Measurements from ENCODE around the gene LRCH1.

The LRCH1 gene

DNA sequence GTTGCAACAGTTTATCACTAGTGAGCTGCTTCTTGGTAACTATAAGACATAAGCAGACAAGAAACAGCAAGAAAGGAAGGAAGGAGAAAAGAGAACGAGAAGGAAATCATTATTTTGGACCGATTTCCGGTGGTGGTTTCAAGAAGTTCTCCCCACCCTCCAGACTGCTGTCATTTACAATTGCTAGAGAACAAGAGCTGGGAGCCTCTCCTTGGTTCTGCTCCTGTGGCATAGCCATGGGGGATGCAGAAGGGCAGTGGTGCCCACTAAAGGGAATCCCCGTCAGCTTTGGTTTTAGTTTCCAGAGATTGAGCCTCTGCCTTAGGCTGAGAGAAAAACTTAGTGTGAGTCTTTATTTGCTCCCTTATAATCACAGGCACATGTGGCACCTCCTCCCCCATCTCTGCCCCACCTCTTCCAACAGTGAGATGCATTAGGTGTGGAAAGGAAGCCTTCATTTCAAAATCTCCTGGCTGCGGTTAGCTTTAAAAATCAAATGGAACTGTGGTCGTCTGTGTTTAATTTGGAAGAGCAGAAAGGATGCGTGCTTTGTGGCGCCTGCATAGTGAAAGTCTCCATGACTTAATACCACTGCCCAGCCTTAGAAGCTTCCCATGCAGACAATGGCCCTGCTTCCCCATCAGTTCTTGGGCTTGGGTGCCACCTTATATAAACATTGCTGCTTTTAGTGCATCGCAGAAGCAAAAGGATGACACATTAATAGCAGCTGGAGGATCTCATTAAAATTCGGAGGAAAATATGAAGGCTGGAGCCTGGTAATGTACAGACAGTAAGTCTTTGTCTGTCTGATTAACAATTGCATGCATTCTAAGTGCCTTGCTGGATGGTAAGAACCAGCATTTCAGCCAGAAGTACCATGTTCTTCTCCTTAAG lies 25.0 kb downstream of the LRCH1 start:
- no peaks in the 10 kb centered on the region for H3K27me3 ChIP-seq (replicated peaks)
- no peaks in the 10 kb centered on the region for H3K36me3 ChIP-seq (replicated peaks)
- no peak overlapping the region for H3K4me3 ChIP-seq (ENCODE audit: low read depth, low read length)
- TF ChIP-seq, protein P1, sequence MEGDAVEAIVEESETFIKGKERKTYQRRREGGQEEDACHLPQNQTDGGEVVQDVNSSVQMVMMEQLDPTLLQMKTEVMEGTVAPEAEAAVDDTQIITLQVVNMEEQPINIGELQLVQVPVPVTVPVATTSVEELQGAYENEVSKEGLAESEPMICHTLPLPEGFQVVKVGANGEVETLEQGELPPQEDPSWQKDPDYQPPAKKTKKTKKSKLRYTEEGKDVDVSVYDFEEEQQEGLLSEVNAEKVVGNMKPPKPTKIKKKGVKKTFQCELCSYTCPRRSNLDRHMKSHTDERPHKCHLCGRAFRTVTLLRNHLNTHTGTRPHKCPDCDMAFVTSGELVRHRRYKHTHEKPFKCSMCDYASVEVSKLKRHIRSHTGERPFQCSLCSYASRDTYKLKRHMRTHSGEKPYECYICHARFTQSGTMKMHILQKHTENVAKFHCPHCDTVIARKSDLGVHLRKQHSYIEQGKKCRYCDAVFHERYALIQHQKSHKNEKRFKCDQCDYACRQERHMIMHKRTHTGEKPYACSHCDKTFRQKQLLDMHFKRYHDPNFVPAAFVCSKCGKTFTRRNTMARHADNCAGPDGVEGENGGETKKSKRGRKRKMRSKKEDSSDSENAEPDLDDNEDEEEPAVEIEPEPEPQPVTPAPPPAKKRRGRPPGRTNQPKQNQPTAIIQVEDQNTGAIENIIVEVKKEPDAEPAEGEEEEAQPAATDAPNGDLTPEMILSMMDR (IDR thresholded peaks at IDR 0.05; ENCODE audit: low read depth, low read length, missing control alignments), result no peak
- in situ Hi-C loops (cut with HindIII; ENCODE audit: low pct_ligation_motif_present, low sequenced_read_pairs), result no loop called here
- H3K27ac ChIP-seq, result no peak overlapping the region
- no peak for DNase-seq

DNA sequence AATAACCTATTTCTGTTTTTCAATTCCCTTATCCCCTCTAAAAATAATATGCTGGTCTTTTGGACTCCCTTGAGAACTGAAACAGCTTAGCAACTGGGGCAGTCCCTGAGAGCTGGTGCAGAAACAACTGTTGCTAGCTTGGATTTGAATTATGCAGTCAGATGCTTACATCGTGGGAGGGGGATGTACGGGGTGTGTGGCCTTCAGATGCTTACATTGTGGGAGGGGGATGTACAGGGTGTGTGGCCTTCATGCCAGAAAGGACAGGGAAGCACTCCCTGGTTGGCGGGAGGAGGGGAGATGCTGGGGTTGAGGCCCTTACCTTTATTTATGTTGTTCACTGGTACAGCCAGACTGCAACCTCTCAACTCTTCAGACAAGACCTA lies 25.6 kb downstream of the LRCH1 start:
- DNase-seq, result no peak
- Histone ChIP-seq H3K36me3 (replicated peaks) (no peaks in the 10 kb centered on the region), H3K4me3 (ENCODE audit: low read depth, low read length) (no peak overlapping the region), H3K27me3 (replicated peaks) (no peaks in the 10 kb centered on the region), H3K27ac (no peak overlapping the region)
- in situ Hi-C loops (cut with HindIII; ENCODE audit: low pct_ligation_motif_present, low sequenced_read_pairs), result no loop called here
- TF ChIP-seq, protein P1 (IDR thresholded peaks at IDR 0.05; ENCODE audit: low read depth, low read length, missing control alignments), result no peak

DNA sequence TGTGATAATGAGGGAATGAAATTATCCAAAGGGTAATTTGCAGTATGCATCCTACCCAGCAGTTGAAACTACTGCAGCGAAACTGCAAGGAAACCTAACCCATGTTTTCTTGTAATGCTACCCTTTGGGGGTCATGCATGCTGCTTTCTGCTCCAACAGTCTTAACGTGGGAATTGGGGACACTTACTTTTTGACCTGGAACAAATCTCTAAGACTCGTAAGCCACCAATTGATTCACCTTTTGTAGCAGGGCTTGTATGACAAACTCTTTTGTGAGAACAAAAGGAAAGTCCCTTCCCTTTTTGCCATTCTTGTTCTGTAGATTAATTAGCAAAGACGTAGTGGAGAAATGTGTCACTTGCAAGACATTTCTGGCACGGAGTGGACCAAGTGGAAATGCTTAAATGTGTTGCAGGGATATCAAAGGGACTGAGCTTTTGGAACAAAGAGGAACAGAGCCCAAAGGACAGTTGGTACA lies 27.4 kb downstream of the LRCH1 start:
- no peak overlapping the region for H3K27ac ChIP-seq
- DNase-seq, result no peak
- TF ChIP-seq, protein P1 (IDR thresholded peaks at IDR 0.05; ENCODE audit: low read depth, low read length, missing control alignments), result no peak

DNA sequence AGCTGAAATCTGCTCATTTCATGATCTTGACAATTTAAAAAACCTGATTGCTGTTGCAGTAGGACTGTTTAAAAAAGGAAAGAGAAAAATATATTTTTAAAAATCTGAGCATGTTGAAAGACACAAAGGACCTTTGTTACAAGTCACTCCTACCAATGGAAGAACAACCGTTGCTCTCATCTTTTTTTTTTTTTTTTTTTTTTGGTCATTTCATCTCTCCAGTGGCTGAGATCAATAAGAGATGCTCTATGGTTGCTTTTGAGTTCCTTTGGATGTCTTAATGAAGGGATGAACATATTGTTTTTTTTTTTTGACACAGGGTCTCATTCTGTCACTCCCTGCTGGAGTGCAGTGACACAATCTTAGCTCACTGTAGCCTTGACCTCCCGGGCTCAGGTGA lies 29.2 kb downstream of the LRCH1 start:
- in situ Hi-C loops (cut with HindIII; ENCODE audit: low pct_ligation_motif_present, low sequenced_read_pairs), result no loop called here
- TF ChIP-seq, protein P1 (IDR thresholded peaks at IDR 0.05; ENCODE audit: low read depth, low read length, missing control alignments), result no peak
- DNase-seq, result no peak

More for the DNA sequence above, 27.4 kb downstream of the LRCH1 start:
- H3K4me3 ChIP-seq (ENCODE audit: low read depth, low read length), result no peak overlapping the region
- H3K36me3 ChIP-seq (replicated peaks), result no peaks in the 10 kb centered on the region
- no peaks in the 10 kb centered on the region for H3K27me3 ChIP-seq (replicated peaks)
- in situ Hi-C loops (cut with HindIII; ENCODE audit: low pct_ligation_motif_present, low sequenced_read_pairs), result no loop called here

DNA sequence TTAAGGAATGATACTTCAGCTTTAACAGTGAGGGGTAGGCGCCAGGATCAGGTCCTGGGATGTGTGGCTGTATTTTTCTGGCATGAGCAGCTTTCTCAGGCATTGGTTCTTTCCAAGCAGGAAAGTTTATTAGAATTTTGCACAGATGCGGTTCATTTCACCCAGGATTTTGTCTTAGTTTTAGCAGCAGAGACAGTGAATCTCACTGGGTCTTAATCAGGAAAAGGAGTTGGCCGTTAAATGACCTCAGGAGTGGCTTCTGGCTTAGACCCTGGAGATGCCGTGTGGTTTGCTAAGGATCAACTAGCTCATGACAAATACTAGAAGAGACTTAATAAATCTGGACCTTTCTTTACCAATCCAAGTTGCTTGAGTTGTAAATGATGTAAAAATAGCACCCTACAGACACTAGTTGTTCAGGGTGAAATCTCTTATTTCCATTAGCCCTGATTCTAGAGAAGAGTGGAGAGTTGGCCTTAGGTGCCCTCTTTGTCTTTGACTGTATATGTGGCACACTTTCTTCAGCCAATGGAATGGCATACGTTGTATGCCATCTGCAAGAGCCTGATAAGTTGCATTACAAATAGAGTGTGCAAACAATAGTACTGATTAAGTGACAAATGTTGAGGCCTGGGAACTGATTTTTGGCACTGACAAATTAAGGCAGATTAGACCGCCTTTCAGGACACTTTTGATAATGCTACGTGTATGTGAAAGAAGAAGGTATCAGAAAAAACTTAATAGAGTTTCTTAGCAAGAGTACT lies 34.0 kb downstream of the LRCH1 start:
- H3K36me3 ChIP-seq (replicated peaks), result no peaks in the 10 kb centered on the region
- H3K27me3 ChIP-seq (replicated peaks), result no peaks in the 10 kb centered on the region
- in situ Hi-C loops (cut with HindIII; ENCODE audit: low pct_ligation_motif_present, low sequenced_read_pairs), result no loop called here
- TF ChIP-seq, protein P1 (IDR thresholded peaks at IDR 0.05; ENCODE audit: low read depth, low read length, missing control alignments), result no peak
- H3K4me3 ChIP-seq (ENCODE audit: low read depth, low read length), result no peak overlapping the region
- no peak overlapping the region for H3K27ac ChIP-seq
- DNase-seq, result no peak

More for the DNA sequence above, 29.2 kb downstream of the LRCH1 start:
- Histone ChIP-seq H3K4me3 (ENCODE audit: low read depth, low read length) (no peak overlapping the region), H3K27me3 (replicated peaks) (no peaks in the 10 kb centered on the region), H3K27ac (no peak overlapping the region), H3K36me3 (replicated peaks) (no peaks in the 10 kb centered on the region)

Measured in brain microvascular endothelial cell (primary cell).